K562 (cell line): ENCODE data around the gene AKT1. TPM values are rescaled to one million over a fixed set of nuclear protein-coding genes. Genes with fewer than 3 reads are reported as not detected.

ENCODE experiments used
- ATAC-seq: fragments of 200-7000 bp; cut with Tn5 transposase; 3 replicates; pipeline ENCODE4 v1.9.1; 2020; ENCODE audit warnings: moderate library complexity
- BruUV-seq: library from RNA; stranded (reverse); fragments of 400-500 nt; replicated peaks from 2 replicates; lab custom pipeline; 2021; lab: Mats Ljungman, UMichigan
- CTCF ChIA-PET: fragments of 300-600 bp; formaldehyde crosslinking; extraction: SDS; loops from one replicate; lab custom pipeline; 2021; ENCODE audit warnings: low intra/inter-chr PET ratio; lab: Yijun Ruan, JAX
- POLR2A ChIA-PET: fragments of 300-600, 350-650 bp; sonication (Branson Sonifier 250); formaldehyde crosslinking; extraction: SDS; loops from one replicate; lab custom pipeline; 2021; ENCODE audit warnings: antibody characterized with exemption, inconsistent platforms; lab: Yijun Ruan, JAX
- DNase-seq, 4 experiments: peaks; one replicate each; pipeline versions ENCODE4 v3.0.0 to v3.0.0-alpha.2; 2011 to 2018; ENCODE audit warnings: low spot score in 3 of 4, mixed read lengths in 3 of 4; ENCODE audit errors: extremely low read depth in 1 of 4
- FAIRE-seq: peaks from 2 replicates; lab custom pipeline; 2011; peaks lifted over from hg19 to GRCh38; lab: Jason Lieb, UNC
- H2AFZ ChIP-seq: 2 replicates; pipeline ENCODE4 v1.6.0; 2011; ENCODE audit warnings: low read depth, low read length, control low read depth, inconsistent platforms
- H3K27ac ChIP-seq: fragments of 200-600 bp; 3 replicates; pipeline ENCODE4 v1.8.0; 2011; ENCODE audit warnings: low read depth, mild to moderate bottlenecking, control low read depth, inconsistent platforms, low read length, moderate library complexity, mixed read lengths; ENCODE audit errors: extremely low read depth
- H3K27me3 ChIP-seq, 2 experiments: fragments of 300-600 bp in 1 of 2; 2 replicates in 1 of 2; 3 replicates in 1 of 2; pipeline versions ENCODE4 v1.6.0 to v1.8.0; 2011; ENCODE audit warnings: inconsistent platforms in 2 of 2, low read length in 2 of 2, mild to moderate bottlenecking in 1 of 2, mixed read lengths in 1 of 2, moderate library complexity in 1 of 2; ENCODE audit not compliant: control insufficient read depth in 2 of 2, insufficient read depth in 2 of 2
- H3K36me3 ChIP-seq: fragments of 300-600 bp; 3 replicates; pipeline ENCODE4 v1.8.0; 2011; ENCODE audit warnings: mild to moderate bottlenecking, low read length, inconsistent platforms; ENCODE audit not compliant: control insufficient read depth, insufficient read depth
- H3K4me1 ChIP-seq, 2 experiments: fragments of 200-600 bp in 1 of 2; replicated peaks in 1 of 2; 2 replicates in 1 of 2; 3 replicates in 1 of 2; pipeline versions ENCODE4 v1.5.1 to v1.8.0; 2011; ENCODE audit warnings: inconsistent platforms in 2 of 2, low read length in 2 of 2, mild to moderate bottlenecking in 1 of 2, mixed read lengths in 1 of 2, moderate library complexity in 1 of 2; ENCODE audit not compliant: control insufficient read depth in 2 of 2, insufficient read depth in 2 of 2
- H3K4me2 ChIP-seq: 2 replicates; pipeline ENCODE4 v1.6.1; 2011; ENCODE audit warnings: low read length, control low read depth, inconsistent platforms, mixed read lengths; ENCODE audit not compliant: insufficient read depth
- H3K4me3 ChIP-seq: fragments of 200-600 bp; sonication (generic), shearing (Covaris generic); 2 replicates; pipeline ENCODE4 v1.5.1; 2016; ENCODE audit warnings: control low read depth, inconsistent platforms
- H3K79me2 ChIP-seq: fragments of 200-600 bp; 3 replicates; pipeline ENCODE4 v1.8.0; 2011; ENCODE audit warnings: low read length, inconsistent platforms; ENCODE audit not compliant: control insufficient read depth, insufficient read depth
- H3K9ac ChIP-seq, 2 experiments: 2 replicates each; pipeline versions ENCODE4 v1.6.0 to v1.6.1; 2011; ENCODE audit warnings: low read depth in 2 of 2, low read length in 2 of 2, control low read depth in 1 of 2, inconsistent platforms in 1 of 2, mild to moderate bottlenecking in 1 of 2, mixed read lengths in 1 of 2; ENCODE audit not compliant: insufficient read depth in 1 of 2
- H3K9me1 ChIP-seq: one replicate; pipeline ENCODE4 v1.6.0; 2011; ENCODE audit warnings: inconsistent platforms, mild to moderate bottlenecking, low read length, moderate library complexity; ENCODE audit not compliant: control insufficient read depth, insufficient read depth
- H3K9me3 ChIP-seq: replicated peaks from 2 replicates; pipeline ENCODE4 v1.5.1; 2011; ENCODE audit warnings: low read depth, low read length, inconsistent platforms; ENCODE audit not compliant: control insufficient read depth, insufficient read depth
- H4K20me1 ChIP-seq: replicated peaks from 2 replicates; pipeline ENCODE4 v1.6.1; 2011; ENCODE audit warnings: low read length, inconsistent platforms, mixed read lengths; ENCODE audit not compliant: control insufficient read depth, insufficient read depth
- BRD4 ChIP-seq: fragments of 200-600 bp; sonication (generic); IDR thresholded peaks from 2 replicates; pipeline ENCODE4 v1.6.1; 2017; ENCODE audit warnings: inconsistent platforms
- E2F4 ChIP-seq: sonication (generic); formaldehyde crosslinking; IDR thresholded peaks from 2 replicates; pipeline ENCODE4 v1.8.0; 2022; ENCODE audit warnings: mild to moderate bottlenecking, low read depth, missing genetic modification reagents
- ETV5 ChIP-seq: sonication (generic); formaldehyde crosslinking; IDR thresholded peaks from 2 replicates; pipeline ENCODE4 v1.4.0; 2020; ENCODE audit warnings: low read depth, mild to moderate bottlenecking, missing genetic modification reagents
- GMEB1 ChIP-seq: fragments of 250-450 bp; sonication (Bioruptor Pico); IDR thresholded peaks from 2 replicates; pipeline ENCODE4 v1.4.0; 2020; ENCODE audit warnings: mild to moderate bottlenecking
- HDAC8 ChIP-seq: fragments of 450-650 bp; IDR thresholded peaks from 2 replicates; pipeline ENCODE4 v1.6.1; 2016; ENCODE audit warnings: mild to moderate bottlenecking, missing genetic modification characterization, moderate library complexity, missing compliant biosample characterization
- PATZ1 ChIP-seq: fragments of 250-450 bp; sonication (Bioruptor Pico); IDR thresholded peaks from 2 replicates; pipeline ENCODE4 v1.5.0; 2020; ENCODE audit warnings: mild to moderate bottlenecking, borderline replicate concordance
- PHB ChIP-seq: fragments of 250-450 bp; sonication (Bioruptor Pico); IDR thresholded peaks from 2 replicates; pipeline ENCODE4 v1.5.0; 2021
- SETDB1 ChIP-seq: IDR thresholded peaks from one replicate; pipeline ENCODE4 v1.6.1; 2012; ENCODE audit warnings: low read length, control low read depth, inconsistent platforms
- TAL1 ChIP-seq: fragments of 450-650 bp; IDR thresholded peaks from 2 replicates; pipeline ENCODE4 v1.6.1; 2016; ENCODE audit warnings: mild to moderate bottlenecking
- TFAM ChIP-seq: fragments of 250-450 bp; sonication (Bioruptor Pico); conservative IDR thresholded peaks from 2 replicates; pipeline ENCODE4 v1.5.0; 2021; ENCODE audit warnings: mild to moderate bottlenecking, moderate library complexity
- ZNF263 ChIP-seq: sonication (generic); formaldehyde crosslinking; IDR thresholded peaks from 2 replicates; pipeline ENCODE4 v1.8.0; 2022; ENCODE audit warnings: mild to moderate bottlenecking, missing genetic modification reagents, borderline replicate concordance
- WGBS: fragments of 100-300 bp; shearing (Covaris generic); methylation state at CpG from one replicate; pipeline ENCODE4 v1.1.6; 2016; ENCODE audit warnings: low coverage, mixed read lengths; ENCODE audit not compliant: insufficient coverage; ENCODE audit errors: missing lambda C conversion rate; 5-methylcytosine and 5-hydroxymethylcytosine counted together
- in situ Hi-C: fragments of 300-500 bp; cut with MboI; formaldehyde crosslinking; loops from 4 replicates; pipeline ENCODE4 v1.15.0; 2018; ENCODE audit warnings: inconsistent platforms, mixed read lengths
- intact Hi-C: fragments of 100-400 bp; cut with micrococcal nuclease; formaldehyde crosslinking; loops from 2 replicates; pipeline ENCODE4 v1.14.2; 2022
- polyA plus RNA-seq, 8 experiments: library from polyadenylated mRNA; depleted of rRNA in 4 of 8; stranded (reverse) in 5 of 8; unstranded in 3 of 8; fragments of >200 nt; fragmentation: Nextera tagmentation in 2 of 8; fragmentation: Illumina TruSeq in 1 of 8; extraction: Ambion mirVana in 2 of 8; extraction: Trizol in 1 of 8; gene quantifications; 2 replicates each; pipeline versions ENCODE4 v1.2.1 to v1.2.3, GENCODE V29; 2011 to 2014; ENCODE audit warnings: inconsistent platforms in 1 of 8, missing spikeins in 1 of 8
- total RNA-seq, 7 experiments: library from RNA; depleted of rRNA in 6 of 7; stranded (reverse); fragments of >200 nt in 6 of 7; fragmentation: Illumina TruSeq in 2 of 7; extraction: Trizol in 2 of 7; gene quantifications; 2 replicates each; pipeline versions ENCODE4 v1.2.1 to v1.2.3, GENCODE V29; 2011 to 2021; ENCODE audit warnings: low replicate concordance in 1 of 7

The AKT1 gene
- total and polyA plus RNA-seq, 9 of the 15 experiments (the other 6 are each of a cell fraction or from before 2014, with no cell fraction given): 0.49 to 132 (median 75.1) TPM

GRCh38 chr14:104756477-104757237, 38.9 kb downstream of the AKT1 start:
- BruUV-seq: no TSS peak
- CTCF ChIA-PET: no interaction called here
- Histone ChIP-seq H2AFZ (no peak overlapping the region), H3K27me3 (no peaks in the 10 kb centered on the region), H3K79me2 (peaks cover 26% of the 10 kb centered on the region), H3K36me3 (peaks cover 56% of the 10 kb centered on the region; the same call in 2 of the 3 replicates), H4K20me1 (0 out of 2 replicates have a peak, but pooled peaks cover 8% of the 10 kb centered on the region), H3K9me3 (no peaks in the 10 kb centered on the region), H3K4me2 (no peak overlapping the region), H3K4me1 (peaks cover 9 to 35% of the 10 kb centered on the region in 2 experiments; a peak in 3 of 5 replicates), H3K4me3 (no peak overlapping the region), H3K27ac (no peak overlapping the region)
- intact Hi-C loops: no loop called here
- FAIRE-seq: no peak
- POLR2A ChIA-PET: no interaction called here
- TF ChIP-seq PATZ1 (no peak), PHB (CRISPR knock-in tag) (no peak), ETV5 (CRISPR knock-in tag) (no peak), SETDB1 (no peak), TFAM (CRISPR knock-in tag) (no peak), HDAC8 (tag) (no peak), E2F4 (no peak), GMEB1 (CRISPR knock-in tag) (no peak), BRD4 (no peak), TAL1 (no peak), ZNF263 (CRISPR knock-in tag) (no peak)
- TF ChIP-seq, all 486 proteins: peak for 0
- in situ Hi-C loops: no loop called here
- H3K9ac ChIP-seq: no peak overlapping the region; a peak in 1 of 4 replicates
- WGBS: 94% methylated on average over 11 of the region's 27 CpGs
- no peaks in the 10 kb centered on the region for H3K9me1 ChIP-seq
- ATAC-seq: no peak
- DNase-seq: no peak
